AML-193 (cell line): ENCODE measurements around the gene THEMIS.
"Not testable (repeated sequence)": the region's sequence is repeated elsewhere in the genome, so short reads cannot be mapped to it uniquely, and the experiment has no call there.

Source experiments
- DNase-seq, 2 experiments: peaks; one replicate each; lab custom pipeline; 2025; lab: John Stamatoyannopoulos, UW

The THEMIS gene

DNA sequence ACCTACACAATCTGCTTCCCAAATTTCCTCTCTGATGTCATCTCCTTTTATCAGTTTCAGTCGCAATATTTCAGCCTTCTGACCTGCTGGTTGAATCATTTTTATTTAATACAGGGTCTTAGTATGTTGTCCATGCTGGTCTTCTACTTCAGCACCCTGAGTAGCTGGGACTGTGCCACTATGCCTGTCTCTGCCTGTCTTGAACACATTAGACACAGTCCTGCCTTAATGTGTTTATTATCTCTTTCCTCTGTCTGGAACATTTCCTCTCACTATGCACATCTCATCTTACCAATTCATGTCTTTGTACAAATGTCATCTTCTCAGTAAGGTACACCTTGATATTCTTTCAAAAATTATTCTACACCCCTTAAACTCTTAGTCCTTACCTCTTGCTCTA, 106.5 kb downstream of the THEMIS start:
- no peak for DNase-seq

DNA sequence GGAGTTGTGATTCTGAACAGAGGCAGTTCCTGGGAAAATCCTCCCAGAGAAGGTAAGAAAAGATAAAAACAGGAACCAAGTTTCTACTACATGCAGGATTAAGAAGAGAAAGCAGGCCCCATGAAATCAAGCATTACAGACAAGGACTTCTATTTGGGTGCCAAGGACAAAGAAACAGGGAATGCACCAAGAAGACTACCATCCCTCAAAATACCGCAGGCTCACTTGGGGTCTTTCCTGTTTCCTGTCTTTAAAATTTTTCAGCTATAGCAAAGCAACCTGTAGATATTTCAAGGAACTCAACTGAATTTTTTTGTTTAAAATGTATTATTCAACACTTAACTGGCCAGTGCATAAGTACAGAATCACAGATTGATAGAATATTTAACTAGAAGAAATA, 107.5 kb downstream of the THEMIS start:
- DNase-seq = no peak

DNA sequence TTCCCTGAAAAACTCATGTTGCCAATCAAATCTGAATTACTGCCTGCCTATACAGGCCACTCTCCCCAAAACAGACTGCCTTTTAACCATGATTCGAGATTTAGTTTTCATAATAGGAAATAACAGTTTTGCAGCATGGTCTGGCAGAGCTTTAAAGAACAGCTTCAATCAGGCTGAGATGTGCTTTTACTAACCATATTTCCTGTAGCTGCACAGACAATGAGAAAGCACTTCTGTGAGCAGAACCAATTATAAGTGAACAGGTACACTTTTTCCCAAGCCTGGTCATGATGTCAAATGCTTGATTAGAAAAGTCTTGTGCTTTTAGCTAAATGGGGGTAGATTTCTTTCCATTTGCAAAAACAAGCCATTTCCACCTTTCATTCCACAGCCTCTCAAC, 108.2 kb downstream of the THEMIS start:
- DNase-seq = no peak

DNA sequence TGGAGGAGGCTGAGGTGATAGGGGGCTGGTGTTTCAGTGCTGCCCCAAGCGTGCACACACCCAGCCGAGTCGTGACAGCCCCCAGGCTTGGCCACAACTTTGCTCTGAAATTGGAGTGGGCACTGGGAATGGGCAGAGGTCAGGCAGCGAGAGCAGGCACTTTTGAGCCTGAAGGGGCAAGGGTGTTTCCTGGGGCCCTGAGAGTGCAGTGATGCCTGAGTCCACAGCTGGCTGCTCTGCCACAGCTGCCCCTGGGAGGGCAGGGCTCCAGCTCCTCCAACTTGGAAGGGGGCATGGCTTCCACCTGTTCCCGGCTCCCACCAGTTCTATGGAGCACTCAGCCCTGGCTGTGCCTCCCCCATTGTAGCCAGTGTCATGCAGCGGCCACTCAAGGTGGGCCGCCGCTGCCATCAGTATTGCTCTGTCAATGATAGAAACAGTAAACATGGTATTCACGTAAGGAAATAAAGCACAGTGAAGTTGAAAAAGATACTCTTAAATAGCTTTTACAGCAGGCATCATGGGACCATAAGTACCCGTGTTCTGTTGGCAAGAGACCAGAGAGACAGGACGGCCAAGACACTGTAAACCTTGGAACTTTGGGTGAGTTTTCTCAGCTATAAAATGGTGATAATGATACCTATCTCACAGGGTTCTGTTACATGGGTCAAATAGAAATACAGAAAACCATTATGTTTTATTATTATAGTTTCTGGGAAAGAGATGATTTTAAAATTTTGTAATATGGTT, 108.9 kb downstream of the THEMIS start:
- no peak for DNase-seq

DNA sequence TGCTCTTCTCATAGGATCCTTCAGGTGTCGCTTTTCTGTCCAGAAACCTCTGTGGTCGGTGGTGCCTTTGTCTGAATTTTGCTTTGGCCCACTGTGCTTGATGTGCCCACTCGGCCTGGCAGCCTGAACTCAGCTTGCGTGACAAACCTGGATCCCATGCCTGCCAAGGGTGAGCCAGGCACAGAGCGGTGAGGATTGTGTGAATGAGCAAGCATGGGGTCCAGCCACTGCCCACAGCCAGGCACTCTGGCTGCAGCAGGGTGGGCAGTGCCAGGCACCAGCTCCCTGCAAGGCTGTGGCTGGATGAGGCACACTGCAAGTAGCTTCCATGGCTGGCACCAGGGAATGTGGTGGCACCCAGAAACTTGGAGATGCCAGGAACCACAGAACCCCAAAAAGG, 110.3 kb downstream of the THEMIS start:
- no peak for DNase-seq

DNA sequence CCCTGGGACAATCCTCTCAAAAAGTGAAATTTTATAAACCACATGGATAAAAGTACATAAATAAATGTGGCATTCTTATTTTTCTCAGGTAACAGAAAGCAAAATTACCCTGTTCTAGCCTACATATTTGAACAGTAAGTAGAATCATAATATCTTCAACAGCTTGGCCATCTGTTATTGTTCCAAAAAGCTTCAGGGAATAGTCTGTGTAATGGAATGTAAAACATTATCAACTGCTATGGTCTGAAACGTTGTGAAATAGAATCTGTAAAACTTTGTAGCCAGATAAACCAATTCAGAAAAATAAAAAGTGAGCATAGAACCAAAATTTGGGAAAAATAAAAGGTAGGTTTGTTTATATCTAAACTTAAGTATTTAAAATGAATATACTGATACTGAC, 114.7 kb downstream of the THEMIS start:
- no peak for DNase-seq

DNA sequence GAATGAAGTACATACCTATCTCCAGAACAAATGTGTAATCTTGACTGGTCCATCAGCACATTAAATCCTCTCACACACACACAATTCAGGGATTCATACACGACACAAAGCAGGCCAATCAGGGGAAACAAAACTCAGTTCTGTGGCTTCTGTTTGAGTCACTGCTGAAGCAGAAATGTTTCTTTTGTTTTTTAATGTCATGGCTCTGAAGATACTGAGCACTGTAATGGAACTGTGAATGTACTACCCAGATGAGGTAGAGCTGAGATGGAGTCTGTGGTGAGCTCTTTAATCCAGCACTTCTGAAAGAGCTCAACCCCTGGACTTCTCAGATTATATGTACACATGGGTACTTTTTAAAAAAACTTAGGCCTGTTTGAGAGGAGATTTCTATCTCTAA, 116.4 kb downstream of the THEMIS start:
- DNase-seq = no peak

DNA sequence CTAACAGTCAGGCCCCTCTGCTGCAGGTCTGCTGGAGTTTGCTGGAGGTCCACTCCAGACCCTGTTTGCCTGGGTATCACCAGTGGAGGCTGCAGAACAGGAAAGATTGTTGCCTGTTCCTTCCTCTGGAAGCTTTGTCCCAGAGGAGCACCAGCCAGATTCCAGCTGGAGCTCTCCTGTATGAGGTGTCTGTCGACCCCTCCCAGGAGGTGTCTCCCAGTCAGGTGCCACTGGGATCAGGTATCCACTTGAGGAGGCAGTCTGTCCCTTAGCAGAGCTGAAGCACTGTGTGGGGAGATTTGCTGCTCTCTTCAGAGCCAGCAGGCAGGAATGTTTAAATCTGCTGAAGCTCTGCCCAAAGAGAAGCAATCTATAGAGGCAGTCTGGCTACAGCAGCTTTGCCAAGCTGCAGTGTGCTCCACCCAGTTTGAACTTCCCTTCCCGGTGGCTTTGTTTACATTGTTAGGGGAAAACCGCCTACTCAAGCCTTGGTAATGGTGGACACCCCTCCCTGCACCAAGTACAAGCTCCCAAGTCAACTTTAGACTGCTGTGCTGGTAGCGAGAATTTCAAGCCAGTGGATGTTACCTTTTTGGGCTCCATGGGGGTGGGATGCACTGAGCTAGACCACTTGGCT, 119.1 kb downstream of the THEMIS start:
- DNase-seq = not testable (repeated sequence)

DNA sequence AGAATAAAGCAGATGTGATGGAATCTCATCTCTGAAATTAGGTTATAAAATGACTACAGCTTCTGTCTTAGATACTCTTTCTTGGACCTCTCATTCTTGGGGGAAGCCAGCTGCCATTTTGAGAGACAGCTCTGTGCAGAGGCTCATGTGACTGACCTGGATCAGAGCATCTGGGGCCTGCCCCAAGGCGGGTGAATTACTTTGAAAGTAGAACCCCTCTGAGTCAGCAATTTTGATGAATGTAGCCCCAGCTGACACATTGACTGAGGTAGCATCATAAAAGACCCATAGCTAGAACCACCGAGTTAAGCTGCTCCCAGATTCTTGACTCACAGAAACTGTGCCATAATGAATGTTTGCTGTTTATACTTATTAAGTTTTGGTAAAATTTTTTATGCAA, 124.5 kb downstream of the THEMIS start:
- DNase-seq = no peak

DNA sequence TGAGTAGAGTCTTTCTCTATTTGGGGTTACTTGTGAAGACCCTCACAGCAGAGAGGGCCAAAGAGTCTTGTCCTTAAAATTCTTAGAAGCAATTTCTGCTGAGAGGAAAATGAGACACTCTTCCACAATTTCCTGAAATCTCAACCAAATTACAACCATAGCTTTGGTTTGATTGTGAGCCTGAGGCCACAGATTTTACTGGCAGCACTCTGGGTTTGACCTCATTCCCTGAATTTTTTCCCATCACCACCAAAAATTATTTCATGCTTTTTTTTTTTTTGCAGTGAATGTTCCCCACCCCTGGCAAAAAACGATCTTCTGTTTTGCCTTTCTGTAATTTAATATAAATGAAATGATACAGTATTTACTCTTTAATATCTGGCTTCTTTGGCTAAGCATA, 125.5 kb downstream of the THEMIS start:
- DNase-seq = no peak

DNA sequence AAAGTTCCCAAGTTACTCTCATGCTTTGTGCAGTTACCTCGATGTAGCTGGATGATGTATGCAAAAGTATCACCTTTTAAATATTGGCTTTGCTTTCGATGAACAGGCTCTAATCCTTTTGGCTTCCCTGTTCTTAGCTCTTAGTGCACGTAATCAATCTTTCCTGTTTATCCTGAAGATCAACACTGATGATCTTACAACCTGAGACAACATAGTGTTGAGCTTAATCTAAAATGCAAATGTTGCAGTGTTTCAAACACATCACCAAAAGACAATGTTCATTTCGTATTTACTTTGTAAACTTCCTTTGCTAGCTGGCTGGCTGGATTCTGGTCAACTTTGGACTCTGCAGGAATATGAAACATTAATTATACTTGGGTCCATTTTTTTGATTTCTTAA, 132.1 kb downstream of the THEMIS start:
- DNase-seq = no peak

DNA sequence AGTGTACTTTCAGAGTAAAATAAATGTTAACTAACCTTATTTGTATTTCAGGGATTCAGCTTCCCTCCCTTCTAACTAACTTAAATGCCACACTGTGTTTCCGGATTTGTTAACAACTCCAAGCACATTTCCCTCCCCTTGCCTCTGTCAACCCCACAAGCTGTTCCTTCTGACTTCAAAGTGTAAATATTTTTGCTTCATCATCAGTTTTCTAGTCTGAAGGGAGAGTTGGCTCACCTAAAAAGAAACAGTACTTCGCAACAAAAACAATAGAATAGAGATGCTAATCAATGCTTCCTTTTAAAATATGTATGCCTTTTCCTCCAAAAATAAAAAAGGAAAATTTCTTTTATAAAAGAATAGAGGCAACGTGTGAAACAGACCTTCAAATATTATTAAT, 132.6 kb downstream of the THEMIS start:
- no peak for DNase-seq

DNA sequence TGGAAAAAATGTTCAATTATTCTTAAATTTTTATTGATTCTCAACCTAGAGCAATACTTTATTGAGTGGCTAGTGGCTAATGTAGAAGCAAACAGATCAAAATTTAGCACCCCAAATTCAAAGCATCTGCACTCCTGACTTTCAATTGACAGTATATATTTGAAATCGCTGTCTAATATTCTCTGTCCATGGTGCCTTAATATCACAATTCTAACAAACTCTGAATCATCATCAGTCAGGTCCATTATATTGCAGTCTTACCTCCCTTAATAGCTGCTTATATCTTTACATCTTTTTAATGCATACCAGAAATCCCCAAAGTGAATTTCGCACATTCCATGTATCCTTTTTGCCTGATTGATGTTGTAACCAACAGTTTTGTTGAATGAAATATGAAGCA, 134.9 kb downstream of the THEMIS start:
- DNase-seq = no peak

DNA sequence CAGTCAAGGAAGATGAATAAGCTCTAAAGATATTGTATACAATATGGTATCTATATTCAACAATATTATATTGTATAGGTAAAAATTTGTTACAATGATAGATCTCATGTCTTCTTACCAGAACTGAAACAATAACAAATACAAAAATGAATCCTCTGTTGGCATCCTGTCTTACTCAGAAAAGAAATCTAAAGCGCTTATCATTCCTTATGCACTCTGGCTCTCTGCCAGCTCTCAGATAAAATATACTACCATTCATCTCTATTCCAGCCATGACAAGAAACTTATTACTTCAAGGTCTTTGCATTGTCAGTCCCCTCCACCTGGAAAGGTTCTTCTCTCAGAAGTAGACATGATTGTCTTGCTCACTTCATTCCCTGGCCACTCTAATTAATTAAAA, 138.6 kb downstream of the THEMIS start:
- no peak for DNase-seq

DNA sequence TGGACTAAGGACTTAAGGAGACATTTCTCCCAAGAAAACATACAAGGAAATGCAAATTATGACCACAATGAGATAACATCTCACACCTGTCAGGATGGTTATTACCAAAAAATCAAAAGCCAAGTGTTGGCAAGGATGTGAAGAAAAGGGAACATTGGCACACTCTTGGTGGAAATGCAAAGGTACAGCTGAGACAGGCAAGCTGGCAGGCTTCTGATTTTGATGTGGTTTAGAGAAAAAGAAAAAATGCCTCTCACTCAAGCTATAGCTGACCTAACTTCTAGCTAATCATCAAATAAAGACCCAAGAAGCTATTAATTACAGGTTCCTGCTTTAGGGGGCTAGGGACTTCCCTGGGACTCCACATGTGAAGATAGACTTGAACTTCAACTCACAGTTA, 139.8 kb downstream of the THEMIS start:
- DNase-seq = no peak

DNA sequence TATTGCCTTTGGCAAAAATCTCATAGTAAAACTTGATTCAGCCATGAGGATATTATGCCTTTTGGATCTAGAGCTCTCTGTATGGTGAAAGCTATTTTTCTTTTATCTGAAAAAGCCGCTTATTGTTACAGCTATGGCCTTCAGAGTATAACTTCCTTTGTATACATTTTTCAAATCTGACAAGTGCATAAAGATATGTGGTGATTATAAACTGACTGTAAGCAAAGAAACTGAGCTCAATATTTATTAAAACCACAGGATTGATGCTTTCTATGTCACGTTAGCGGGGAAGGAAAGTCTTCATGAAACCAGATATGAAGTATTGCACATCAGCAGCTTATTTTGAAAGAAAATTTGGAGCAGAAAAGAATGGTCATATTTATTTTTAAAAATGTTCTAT, 151.8 kb downstream of the THEMIS start:
- no peak for DNase-seq

DNA sequence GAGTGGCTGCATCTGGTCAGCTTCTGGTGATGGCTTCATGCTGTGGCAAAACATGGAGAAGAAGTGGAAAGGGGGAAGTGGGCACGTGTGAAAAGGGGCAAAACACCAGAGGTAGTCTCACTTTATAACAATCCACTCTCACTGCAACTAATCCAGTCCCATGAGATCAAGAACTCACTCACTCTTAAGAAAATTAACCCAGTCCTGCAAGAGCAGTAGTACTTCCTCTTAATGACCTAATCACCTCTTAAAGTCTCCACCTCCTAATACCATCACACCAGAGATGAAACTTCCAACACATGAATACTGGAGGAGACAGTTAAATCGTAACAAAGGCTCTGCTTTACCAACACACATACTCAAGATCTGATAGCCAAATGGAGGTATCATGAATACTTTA, 152.6 kb downstream of the THEMIS start:
- DNase-seq = no peak

DNA sequence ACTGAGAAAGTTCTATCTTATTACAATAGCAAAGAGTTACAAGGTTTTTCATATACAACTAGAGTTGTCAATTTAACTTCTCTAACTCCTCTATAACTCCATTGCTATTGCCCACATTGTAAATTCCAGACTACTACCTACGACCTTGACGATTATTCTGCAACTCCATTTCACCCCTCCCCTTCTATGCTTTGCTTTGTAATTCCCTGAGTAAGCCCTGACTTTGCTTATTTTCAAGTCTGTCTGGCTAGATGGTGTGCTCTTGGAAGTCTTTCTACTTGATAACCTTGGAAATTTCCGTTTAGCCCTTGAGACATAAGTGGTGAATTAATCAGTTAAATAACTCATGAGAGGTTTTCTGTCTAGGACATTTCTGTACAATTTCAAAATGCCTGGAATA, 162.4 kb downstream of the THEMIS start:
- DNase-seq = no peak

DNA sequence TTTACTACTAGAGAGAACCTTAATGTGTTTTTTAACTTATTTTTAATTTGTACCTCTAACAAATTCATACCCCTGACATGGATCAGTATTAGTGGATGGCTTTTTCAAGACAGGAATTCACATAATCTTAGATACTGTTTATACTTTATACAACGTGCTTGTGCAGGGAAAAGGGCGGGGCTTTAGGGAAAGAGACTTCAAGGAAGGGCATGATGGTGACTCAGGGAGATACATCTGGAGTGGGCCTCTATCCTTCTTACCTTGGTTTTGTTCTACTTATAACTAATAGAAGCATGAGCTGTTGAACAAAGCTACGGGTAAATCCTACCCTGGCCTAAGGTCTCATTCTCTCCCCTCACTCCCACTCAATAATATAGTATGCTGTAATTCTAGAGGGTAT, 163.1 kb downstream of the THEMIS start:
- DNase-seq = no peak

DNA sequence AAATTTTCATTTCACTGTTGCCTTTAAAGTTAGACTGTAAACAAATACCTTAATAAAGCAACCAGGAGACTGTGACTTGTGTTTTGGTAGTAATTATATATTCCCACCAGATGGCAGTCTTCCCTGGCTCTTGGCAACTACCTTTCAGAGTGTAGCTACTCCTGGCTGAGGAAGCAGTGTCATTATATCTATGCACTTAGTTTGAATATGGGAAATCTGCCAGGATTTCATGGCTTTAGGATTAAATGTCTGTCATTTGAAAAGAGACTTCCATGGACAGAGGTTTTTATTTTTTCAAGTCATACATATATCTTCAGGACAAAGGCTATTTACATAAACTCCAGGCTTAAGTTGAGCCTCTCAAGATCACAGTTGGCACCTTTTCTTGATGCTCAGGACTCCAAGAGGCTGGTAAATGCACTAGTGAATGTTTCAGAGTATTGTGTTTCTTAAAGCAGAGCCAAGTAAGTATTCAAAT, 163.8 kb downstream of the THEMIS start:
- peak; percentile 57 to 75 for DNase-seq

DNA sequence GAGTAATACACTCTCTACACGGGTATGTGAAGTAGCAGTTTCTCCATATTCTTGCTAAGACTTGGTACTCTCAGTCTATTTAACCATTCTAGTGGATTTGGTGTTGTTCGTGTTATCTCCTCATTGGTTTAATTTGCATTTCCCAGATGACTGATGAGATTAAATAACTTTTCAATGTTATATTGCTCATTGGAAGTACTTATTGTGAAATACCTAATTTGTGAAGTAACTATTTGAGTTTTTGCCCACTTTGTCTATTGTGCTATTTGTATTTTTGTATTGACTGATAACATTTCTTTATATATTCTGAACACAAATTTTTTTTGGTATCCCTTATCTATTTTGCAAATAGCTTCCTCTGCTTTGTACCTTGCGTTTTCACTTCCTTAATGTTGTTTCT, 167.9 kb downstream of the THEMIS start:
- DNase-seq = no peak

DNA sequence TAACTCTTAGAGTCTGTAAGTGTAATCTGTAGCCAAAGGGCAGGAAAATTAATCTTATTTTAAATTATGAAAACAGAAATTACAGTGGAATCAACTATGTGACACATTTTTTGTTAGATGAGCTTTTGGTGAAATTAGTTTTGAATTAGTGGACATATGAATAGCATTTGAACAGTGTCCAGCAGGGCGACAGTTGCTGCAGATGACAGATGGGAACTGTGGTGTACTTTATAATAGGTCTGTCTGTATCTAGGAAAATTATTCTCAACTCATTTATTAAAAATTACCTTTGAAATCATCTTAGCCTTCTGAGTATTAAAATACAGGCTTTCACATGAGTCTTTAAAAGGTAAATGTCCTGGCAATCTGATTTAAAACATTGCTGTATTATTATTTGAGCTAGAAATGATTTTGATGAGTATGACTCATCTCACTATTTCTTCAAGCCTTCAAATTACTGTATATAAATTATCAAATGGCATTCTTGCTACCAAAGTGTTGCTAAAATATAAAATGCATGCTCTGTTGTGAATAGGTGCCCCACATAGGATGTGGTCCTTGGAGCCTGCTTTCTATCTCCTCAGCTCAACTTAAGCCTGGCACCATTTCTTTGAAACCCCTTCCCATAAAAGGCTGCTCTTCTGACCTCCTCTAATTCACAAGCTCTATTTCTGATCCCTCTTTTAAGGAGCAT, 173.5 kb downstream of the THEMIS start:
- no peak for DNase-seq

DNA sequence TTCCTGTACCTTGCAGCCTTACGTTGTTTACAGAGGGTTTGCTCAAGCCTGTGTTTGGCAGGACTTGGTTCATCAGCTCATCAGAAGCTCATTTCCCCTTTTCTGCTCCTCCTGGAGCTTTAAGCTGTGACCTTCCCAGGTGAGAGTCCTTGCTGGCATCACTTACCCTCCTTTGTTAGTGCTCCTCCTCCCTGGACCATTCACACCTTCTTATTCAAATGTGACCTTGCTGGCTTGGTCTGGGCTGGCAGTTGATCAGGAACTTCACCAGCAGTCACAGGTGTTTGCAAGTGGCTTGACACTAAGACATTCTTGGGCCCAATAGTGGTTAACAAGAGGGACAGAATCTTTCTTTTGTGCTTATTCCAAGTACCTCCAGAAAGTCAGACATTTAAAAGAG, 175.0 kb downstream of the THEMIS start:
- DNase-seq = no peak
